Vagina (tissue), 2 donors: ENCODE results near the gene APH1A.

Experiments
- CTCF ChIP-seq, 3 experiments: fragments of 450-650 bp in 2 of 3; fragments of 200-600 bp in 1 of 3; sonication (generic) in 1 of 3; IDR thresholded peaks; one replicate each; pipeline ENCODE4 v1.5.1; 2017 to 2019; ENCODE audit warnings: antibody characterized with exemption in 3 of 3, mild to moderate bottlenecking in 2 of 3, moderate library complexity in 2 of 3
- POLR2A ChIP-seq, 2 donors: fragments of 450-650 bp; IDR thresholded peaks; one replicate each; pipeline ENCODE4 v1.6.1; 2017; ENCODE audit warnings: antibody characterized with exemption in 2 of 2, mild to moderate bottlenecking in 2 of 2, moderate library complexity in 2 of 2
- POLR2AphosphoS5 ChIP-seq, 2 donors: sonication (generic); formaldehyde crosslinking; IDR thresholded peaks; one replicate each; pipeline ENCODE4 v1.9.0; 2017; ENCODE audit warnings: antibody characterized with exemption in 2 of 2, mild to moderate bottlenecking in 2 of 2, low read depth in 1 of 2; ENCODE audit not compliant: insufficient read depth in 1 of 2

DNA sequence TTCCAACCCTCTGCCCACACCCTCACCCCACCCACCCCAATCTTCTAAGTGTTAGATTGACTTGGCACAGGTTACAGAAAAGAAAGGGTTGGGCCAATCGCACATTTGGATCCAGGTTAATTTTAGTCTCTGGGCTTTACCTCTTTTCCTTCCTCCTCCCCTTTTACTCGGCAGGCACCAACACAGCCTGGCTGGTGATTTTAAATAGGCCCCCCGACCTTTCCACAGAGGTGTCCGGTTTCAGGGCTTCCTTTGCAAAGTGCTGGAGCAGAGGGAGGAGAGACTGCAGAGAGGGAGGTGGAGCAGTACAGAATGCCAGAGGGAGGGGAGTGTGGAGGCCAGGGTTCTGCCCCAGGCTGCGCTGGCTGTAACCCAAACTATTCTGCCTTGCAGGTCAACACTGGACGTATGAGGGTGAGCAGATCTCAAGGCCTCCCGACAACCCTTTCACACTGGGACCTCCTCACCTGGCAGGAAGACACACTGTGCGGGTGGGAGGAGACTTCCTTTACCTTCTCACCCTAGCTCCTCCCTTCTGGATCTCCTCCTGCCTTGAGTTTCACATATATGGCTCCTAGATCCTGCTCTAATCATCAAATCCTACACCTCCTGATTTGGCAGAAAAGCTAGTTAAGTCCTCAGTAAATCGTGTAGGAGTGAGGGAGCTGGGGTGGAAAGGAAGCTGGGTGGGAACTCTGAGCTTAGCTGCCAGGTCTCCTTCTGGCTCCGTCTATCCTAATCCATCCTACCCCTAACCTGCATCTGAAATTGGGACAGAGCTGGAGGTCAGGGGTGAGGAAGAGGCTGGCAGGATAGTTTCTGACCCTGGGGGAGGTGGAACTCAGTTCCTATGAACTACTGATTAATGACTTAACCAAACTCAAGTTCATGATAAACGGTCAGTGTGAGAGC is 8.8 kb downstream of the APH1A start:
- TF ChIP-seq POLR2A (IDR thresholded peaks at IDR 0.05) (no peak), CTCF (IDR thresholded peaks at IDR 0.05) (no peak), POLR2AphosphoS5 (IDR thresholded peaks at IDR 0.05; ENCODE audit: insufficient read depth in 1 of 2, low read depth in 1 of 2) (no peak)
